GM19455 (cell line): ENCODE data around the gene CAPN12.

Experiments
- ATAC-seq: cut with Tn5 transposase; IDR thresholded peaks from one replicate; pipeline ENCODE4 v1.9.1; 2021; ENCODE audit not compliant: unreplicated experiment

Gene CAPN12

DNA sequence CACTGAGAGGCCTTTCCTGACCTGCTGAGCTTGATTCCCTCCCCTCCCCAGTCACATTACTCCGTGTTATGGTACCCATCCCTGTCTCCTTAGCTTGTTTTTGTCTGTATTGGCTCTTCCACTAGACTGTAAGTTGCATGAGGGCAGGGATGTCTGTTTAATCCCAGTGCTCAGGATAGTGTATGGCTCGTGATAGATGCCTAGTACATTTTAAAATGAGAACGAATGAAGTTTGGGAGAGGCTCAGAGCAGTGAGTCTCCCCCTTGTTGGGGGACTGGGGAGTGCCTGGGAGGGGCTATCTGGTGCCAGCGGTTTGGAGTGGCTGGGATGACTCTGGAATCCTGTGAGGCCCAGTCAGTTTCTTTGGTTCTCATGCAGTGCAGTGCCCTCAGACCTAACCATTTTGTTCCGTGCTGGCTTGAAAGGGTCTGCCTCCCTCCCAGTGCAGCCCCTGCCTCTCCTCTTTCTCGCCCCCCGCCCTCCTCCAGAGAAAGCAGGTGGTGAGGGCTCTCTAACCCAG lies 61.3 kb downstream of the CAPN12 start:
- ATAC-seq: no peak

DNA sequence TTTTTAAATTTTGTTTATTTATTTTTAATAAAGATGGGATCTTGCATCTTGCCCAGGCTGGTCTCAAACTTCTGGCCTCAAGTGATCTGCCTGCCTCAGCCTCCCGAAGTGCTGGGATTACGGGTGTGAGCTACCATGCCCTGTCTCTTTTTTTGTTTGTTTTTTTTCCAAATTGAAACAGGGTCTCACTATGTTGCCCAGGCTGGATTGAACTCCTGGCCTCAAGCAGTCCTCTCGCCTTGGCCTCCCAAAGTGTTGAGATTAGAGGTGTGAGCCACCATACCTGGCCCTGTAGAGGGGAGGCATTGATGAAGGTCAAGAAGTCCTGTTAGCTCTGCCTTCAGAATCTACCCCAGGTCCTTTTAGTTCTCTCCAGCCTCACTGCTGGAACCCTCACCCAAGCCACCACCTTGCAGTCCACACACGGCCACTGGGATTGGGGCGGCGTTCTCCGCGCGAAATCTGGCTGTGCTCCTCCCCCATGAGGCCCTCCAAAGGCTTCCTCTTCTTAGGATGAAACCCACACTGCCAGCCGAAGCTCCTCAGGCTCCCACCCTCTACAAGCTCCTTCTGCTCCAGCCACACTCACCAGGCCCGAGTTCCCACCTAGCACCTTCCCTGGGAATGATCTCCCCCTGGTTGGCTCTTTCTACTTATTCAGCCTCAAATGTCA lies 61.9 kb downstream of the CAPN12 start:
- no peak for ATAC-seq
